GM19035 (cell line): ENCODE measurements around the gene FGF18.

Experiments
- ATAC-seq: cut with Tn5 transposase; IDR thresholded peaks from one replicate; pipeline ENCODE4 v1.9.1; 2021; ENCODE audit not compliant: unreplicated experiment

The FGF18 gene

DNA sequence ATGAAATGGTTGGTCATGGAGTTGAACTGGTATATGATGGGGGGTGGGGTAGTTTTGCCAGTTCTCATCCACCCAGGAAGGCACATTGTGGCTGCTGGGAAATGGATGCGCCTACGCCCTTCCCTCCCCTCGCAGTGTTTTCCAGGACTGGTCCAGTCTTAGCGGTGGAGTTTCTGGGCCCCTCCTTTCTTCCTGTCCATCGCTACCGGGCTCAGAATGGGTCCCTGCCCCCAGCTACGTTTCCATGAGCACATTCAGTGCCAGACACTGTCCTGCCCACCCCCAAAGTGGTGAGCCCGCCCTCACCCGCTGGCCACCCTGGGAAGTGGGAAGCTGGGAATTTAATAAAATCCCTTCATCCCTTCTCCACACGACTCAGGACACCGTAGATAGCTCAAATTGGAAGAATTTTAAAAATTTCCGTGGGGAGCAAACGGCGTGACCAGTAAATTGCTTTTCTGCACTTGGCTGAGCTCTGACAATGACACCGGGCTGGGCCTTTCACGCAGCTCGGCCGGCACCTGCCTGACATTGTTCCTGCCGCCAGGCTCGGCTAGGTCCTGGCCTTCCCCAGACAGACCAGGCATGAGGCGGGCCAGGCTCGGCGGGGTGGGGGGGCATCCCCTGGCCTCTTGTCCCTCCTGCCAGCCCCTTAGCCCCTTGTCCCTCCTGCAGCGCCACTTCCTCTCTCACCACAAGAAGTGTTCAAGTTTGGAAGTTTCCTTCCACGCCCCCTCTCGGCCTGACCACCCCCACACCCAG, 3.6 kb downstream of the FGF18 start:
- ATAC-seq, result no peak

DNA sequence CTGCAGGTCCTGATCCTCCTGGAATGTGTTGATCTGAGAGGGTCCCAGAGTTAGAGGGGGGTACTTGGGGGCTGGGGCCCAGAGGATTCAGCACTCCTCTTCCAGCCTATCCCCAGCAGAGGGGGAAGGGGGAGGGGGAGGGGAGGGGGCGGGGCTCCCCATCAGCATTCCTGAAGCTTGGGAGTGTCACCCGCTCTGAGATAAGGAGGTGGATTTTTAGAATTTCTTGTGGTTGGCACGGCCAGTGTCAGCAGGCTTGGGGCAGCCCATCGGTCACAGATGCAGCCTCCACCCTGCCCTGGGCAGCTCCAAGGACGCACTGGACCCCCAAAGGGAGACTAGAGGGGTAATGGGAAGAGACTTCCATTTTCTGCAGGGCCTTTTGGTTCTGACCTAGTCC, 5.3 kb downstream of the FGF18 start:
- ATAC-seq, result no peak

DNA sequence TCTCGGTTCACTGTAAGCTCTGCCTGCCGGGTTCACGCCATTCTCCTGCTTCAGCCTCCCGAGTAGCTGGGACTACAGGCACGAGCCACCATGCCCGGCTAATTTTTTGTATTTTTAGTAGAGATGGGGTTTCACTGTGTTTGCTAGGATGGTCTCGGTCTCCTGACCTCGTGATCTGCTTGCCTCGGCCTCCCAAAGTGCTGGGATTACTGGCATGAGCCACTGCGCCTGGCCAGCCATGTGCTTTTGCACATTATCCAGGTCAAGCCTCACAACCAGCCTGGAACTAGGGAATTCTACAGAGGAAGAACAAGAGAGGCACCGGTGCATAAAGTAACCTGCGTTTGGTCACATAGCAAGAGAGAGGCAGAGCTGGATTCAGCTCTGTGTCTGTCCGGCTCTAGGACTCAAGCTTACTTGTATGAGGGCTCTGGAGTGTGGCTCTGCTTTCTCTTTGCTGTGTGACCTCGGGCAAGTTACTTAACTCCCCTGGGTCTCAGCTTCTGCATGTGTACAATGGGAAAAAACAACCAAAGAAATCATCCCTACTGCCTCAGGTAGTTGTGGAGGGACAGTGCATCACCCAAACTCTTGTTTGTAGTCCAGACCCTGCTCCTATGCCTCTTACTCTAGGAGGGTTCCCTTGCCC, 6.3 kb downstream of the FGF18 start:
- ATAC-seq, result no peak

DNA sequence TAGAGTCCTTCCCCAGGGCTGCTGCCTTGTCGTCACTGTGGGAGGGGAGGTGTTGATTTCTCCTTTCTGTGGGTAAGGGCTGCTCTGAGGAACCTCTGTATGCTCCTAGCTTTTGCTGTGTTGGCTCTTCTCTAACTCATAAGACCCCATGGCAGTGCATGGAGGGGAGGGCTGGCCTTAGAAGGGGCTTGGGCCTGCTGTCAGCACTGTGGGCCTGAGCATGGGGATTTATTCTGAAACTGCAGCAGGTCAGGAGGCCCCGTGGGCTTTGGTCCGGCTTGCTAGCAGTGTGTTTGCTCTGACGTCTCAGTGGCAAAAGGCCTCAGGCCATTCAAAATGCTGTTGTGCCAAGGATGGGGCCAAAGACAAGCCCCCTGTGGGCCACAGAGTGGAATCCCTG, 6.8 kb downstream of the FGF18 start:
- no peak for ATAC-seq

DNA sequence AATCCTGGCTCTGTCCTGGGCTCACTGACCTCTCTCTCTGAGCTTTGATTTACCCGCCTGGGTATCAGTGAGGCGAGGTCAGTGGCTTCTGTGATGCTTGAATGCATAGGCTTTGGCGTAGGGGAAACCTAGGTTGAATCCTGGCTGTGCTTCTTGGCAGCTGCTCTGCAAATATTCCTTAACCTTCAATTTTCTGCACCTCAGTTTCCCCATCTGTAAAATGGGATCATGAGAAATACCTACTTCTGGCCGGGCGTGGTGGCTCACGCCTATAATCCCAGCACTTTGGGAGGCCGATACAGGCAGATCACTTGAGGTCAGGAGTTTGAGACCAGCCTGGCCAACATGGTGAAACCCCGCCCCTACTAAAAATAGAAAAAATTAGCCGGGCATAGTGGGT, 7.2 kb downstream of the FGF18 start:
- ATAC-seq, result no peak

DNA sequence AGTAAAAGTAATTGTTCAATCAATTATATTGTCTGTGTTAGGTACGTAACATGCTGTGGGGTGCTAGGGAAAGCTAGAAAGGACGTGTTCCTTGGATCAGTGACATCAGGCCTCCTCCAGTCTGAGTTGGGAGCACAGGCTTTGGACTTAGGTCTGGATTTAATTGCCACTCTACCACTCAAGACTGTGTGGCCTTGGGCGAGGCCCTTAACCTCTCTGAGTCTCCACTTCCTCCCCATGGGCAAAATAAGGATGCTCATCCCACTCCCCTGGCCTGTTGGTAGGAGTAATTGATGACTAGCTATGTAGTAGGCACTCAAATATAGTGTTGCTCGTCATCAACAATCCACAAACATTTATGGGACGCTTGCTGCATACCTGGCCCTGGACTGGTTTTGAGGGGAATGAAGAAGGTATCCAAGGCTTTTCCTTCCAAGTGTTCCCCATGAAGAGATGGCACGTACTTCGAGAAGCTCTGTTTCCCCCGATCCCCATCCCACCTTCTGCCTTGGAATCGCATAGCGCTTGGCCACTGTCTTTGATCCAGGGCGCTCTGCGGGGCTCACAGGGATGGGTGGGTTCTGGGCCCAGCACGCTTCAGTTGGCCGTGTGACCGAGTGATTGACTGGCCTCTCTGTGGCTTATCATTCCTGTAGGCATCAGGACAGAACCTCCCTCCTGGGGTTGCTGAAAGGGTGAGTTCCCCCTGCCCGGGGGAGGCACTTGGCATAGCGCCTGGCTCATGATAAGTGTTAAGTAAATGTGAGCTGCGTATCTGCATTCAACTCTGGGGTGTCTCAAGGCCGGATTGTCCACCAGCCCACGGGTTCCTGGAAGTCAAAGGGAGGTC, 8.1 kb downstream of the FGF18 start:
- ATAC-seq, result no peak

DNA sequence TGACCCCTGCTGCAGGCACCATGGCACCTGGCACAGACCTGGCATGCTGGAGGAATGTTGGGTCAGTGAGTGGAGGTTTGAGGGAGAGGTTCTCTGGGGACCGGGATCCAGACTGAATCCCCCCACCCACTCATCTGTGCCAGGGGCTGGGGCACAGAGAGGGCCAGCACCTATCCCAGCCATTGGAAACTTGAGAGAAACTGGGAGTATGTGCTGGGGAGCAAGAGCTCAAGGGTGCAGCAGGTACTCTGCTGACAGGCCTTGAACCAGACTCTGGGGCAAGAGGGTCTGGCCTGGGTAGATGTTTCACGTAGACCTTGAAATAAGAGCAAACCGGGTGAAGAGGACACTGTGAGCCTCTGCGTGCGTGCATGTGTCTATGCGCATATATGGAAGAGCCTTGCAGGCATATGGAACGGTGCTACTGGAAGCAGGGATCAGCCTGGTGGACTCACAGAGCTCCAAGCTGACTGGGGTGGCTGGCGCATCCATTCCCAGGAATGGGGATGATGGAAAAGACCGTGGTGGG, 8.8 kb downstream of the FGF18 start:
- ATAC-seq, result no peak

DNA sequence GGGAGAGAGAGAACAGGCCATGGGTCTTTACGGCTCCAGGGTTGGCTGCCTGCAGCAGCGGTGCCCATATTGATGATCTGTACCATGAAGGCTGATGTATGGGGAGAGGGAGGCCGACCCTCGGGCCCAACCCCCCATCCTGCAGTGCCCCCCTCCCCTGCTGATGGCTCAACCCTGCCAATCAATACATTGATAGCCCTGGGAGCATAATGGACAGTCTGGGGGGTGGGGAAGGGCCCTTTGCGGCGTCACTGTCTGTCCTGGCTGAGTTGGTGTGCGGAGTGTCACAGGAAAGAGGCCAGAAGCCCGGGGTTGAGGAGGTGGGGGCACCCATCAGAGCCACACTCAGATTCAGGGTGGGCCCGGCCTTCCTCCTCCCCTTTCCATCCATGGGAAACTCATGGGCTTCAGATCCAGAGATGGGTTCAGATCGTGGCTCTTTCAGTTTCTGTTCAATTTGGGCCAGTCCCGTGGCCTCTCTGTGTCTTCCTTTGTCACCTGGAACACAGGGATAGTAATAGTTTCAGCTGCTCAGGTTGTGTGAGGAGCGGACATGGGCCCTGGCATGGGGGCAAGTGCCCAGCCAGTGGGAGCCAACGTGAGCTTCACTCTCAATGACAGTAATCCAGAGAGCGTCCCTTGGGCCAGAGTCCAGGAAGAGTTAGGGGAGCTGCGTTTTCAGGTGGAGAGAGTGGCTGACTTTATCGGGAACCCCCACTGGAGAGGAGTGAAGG, 9.5 kb downstream of the FGF18 start:
- no peak for ATAC-seq

DNA sequence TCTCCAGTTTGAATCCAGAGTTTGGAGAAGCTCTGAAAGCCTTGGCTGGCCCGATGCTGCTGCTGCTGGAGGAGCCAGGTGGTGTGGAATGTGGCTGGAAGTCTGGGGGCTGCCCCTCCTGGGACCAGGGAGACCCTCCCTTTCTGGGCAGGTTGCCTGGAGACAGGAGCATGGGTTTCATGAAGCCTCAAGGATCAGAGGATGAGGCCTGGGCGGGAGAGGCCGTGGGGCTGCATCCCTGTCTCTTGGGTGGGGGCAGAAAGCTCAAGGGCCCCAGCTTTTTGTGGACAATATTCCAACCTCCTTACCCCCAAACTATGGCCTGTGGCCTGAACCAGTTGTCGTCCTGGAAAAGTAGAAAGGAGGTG, 10.1 kb downstream of the FGF18 start:
- ATAC-seq, result no peak

DNA sequence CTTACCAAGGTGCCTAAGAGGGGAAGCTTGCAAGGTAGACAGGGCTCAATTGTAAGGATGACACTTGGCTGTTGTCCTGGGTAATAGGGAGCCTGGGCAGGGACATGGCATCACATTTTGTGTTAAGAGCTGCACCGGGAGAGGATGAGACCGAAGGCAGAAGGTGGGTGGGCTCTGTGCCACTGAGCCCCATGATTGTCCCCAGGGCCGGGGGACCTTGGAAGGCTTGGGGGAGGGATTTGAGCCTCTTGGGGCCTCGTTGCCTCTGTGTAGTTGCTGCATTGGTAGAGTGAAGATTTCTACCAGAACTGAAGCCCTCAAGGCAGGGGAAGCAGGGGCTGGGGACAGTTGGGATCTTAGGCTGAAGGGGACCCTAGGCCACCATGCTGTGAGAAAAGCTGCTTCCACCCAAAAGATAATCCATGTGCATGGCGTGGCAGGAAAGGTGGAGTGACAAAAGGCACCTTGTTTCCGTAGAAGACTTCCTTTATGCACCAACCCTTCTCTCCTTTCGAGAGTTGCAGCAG, 11.9 kb downstream of the FGF18 start:
- ATAC-seq, result no peak

DNA sequence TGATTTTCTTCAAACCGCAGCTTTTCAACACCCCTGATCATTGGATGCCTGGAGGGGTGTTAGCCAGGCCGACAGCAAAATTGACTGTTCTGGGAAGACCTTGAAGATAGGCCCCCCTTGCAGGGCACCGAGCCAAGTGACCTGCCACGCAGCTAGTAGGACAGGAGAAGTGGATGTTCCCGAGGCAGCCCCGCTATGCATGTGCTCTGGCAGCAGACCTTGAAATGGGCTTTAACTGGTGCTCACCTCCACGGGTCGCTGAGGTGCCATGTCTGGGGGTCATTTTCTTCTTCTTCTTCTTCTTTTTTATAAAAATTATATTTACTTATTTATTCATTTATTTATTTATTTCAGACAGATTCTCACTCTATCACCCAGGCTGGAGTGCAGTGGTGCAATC, 12.6 kb downstream of the FGF18 start:
- ATAC-seq, result no peak

DNA sequence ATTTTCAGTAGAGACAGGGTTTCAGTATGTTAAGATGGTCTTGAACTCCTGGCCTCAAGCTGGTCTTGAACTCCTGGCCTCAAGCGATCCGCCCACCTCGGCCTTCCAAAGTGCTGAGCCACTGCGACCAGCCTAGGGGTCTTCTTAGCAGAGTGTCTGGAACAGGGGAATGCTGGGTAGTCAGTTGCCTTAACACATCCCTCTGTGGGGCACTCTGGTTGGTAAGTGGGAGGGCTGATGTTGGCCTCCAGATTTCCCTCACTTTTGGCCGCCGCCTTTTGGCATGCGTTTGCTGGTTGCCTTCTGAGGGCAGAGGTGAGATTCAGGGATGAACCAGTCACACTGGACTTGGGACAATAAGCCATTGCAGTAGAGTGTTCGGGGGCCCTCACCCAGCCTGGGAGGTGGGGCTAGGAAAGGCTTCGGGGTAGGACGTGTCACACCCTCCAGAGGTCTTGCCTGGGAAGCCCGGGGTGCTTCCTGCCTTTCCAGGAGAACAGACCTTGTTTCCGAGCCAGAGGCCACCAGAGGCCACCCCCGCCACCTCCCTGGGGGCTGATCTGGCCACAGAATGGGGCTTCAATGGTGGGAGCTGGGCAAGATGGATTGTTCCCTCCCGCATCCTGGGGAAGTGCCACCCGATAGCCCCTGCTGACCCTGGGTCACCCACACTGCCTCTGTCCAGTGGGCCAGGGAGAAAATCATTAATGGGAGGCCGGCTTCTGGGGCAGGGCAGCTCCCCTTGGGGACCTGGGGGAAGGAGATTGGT, 13.3 kb downstream of the FGF18 start:
- no peak for ATAC-seq

DNA sequence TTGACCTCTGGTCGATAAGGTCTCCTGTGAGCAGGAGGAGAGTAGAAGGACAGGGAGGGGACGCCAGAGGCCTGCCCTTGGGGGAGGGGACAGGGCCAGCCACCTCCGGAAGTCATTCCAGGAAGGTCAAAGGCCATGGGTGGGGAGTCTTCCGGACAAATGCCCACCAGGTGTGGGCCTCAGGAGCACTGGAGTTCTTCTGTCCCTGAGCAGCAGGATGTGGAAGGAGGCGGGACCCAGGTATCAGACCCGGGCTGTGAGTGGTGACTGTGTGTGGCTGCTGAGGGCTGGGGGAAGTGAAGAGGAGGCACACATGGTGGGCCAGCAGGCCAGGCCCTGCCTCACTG, 13.9 kb downstream of the FGF18 start:
- no peak for ATAC-seq

DNA sequence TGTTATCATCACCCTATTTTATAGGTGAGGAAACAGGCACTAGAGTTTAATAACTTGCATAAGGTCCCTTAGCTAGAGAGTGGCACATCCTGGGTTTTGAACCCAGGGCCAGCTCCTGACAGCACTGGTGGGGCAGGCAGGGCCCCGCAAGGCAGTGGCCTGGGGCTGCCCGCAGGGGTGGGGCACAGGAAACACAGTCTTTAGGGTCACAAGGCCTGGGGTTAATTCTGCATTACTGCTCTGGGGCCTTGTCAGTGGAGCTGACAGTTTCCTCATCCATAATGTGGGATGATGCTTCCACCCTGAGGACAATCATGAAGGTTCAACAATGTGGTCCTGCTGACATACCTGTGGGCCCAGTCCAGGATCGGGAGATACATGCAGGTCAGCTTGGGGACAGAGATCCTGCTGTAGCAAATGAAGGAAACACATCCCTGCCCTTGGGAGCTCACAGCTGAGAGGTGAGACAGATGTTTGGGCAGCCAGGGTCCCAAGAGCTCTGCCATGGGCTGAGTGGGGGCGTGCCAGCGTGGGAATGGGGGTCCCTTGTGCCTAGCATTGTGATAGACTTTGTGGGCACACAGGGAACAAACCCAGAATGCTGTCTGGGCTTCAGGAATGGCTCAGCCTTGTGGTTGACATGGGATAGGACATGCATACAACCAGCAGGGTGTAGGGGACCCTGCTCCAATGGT, 14.7 kb downstream of the FGF18 start:
- ATAC-seq, result no peak

DNA sequence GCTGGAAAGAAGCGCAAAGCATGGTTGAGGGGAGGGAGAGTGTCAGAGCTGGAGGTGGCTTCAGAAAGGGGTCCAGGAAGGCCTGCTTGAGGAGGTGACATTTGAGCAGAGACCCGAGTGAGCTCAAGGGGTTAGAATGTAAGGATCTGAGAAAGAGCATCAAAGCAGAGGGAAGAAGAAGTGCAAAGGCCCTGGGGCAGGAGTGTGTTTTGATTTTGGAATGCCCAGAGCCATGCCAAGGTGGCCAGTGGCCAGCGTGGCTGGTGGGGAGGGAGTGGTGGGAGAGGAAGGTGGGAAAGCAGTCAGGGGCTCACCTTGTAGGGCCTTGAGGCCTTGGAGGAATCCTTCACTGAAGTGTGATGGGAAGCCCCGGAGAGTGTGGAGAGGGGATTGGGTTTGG, 15.4 kb downstream of the FGF18 start:
- no peak for ATAC-seq

DNA sequence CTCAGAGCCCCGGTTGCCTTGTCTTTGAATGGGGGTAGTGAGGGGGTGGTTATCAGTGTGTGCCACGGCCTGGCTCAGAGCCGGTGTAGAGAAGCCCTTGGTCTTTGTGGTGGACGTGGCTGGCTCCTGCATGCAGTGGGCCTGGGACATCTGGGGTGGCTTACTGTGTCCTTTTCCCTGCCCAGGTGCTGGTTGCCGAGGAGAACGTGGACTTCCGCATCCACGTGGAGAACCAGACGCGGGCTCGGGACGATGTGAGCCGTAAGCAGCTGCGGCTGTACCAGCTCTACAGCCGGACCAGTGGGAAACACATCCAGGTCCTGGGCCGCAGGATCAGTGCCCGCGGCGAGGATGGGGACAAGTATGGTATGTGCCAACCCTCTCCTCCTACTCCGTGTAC, 16.5 kb downstream of the FGF18 start:
- ATAC-seq, result no peak

DNA sequence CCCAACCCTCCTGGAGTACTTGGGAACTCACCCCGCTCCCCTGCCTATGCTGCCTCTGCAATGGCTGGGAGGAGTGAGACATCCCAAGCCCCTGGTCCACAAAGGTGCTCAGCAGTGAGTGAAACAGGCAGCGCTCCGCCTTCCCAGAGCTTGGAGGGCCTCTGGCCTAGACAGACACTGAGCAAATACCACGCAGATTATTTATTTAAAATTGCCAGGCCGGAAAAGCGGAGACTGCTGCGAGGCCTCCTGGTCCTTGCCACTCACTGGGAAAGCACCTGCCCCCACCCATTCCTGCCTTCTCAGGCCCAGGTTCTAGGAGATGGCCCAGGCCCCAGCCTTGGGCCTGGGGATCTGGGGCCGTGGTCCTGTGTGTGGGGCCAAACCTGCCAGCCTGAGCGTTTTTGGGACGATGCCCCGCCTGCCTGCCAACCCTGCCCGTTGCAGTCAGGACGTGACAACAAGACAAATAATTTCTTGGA, 17.4 kb downstream of the FGF18 start:
- ATAC-seq, result no peak

DNA sequence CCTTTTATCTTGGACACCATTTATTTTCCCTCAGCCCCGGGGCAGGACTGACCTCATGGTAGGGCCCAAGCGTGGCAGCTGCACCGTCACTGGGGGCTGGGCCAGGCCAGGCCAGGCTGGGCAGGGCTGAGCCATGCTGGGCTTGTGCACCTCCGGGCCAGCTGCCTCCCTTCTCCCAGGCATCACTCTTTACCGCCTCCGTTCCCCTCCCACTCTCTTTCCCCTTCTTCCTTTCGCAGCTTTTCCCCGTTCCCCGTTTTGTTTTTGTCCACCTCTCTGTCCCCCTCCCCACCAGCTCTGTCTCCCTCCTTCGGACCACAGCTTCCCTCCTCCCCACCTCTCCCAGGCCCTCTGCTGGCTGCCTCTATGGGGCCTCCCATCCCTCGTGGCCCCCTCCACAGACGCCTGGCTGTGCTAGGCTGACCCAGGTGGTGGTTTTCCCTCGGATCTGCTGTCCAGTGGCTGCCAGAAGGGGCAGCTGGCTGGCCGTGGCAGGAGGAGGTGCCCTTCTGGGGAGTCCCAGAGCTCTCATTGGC, 17.9 kb downstream of the FGF18 start:
- no peak for ATAC-seq

DNA sequence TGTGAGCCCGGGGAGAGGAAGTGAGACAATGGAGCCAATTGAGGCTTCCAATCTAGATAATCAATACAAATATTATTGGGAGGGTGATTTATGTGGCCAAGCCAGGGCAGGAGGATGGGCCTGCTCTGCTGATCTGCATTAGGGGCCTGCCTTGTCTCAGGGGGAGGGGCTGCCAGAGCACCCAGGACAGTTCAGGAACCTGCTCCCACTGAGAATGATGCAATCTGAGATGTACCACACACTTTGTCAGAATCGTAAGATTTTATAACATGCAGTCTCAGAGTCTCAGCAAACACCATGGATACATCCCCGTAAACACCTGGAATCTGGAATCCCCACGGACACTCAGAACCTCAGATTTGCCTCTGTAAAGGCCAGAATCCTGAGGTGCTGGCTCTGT, 19.3 kb downstream of the FGF18 start:
- ATAC-seq, result no peak
